SK-N-SH (cell line): Measurements from ENCODE around the gene RAB42. TPM values are rescaled to one million over a fixed set of nuclear protein-coding genes. Genes with fewer than 3 reads are reported as not detected.
"Not testable (repeated sequence)": the region's sequence is repeated elsewhere in the genome, so short reads cannot be mapped to it uniquely, and the experiment has no call there.

Source experiments
- CTCF ChIA-PET: fragments of 300-600, 350-600 bp; formaldehyde crosslinking; extraction: SDS; loops from one replicate; lab custom pipeline; 2021; lab: Yijun Ruan, JAX
- POLR2A ChIA-PET: fragments of 350-600 bp; sonication (Branson Sonifier 250); formaldehyde crosslinking; extraction: SDS; loops from one replicate; lab custom pipeline; 2020; ENCODE audit warnings: antibody characterized with exemption, inconsistent platforms; lab: Yijun Ruan, JAX
- DNase-seq: peaks from one replicate; pipeline ENCODE4 v3.0.0; 2012
- H2AFZ ChIP-seq: fragments of 200-600 bp; sonication (generic); 2 replicates; pipeline ENCODE4 v1.8.1; 2016; ENCODE audit warnings: antibody characterized with exemption, mild to moderate bottlenecking, low read depth
- H3F3A ChIP-seq: fragments of 200-600 bp; sonication (generic); replicated peaks from 2 replicates; pipeline ENCODE3; 2016; ENCODE audit warnings: antibody characterized with exemption, mild to moderate bottlenecking; ENCODE audit not compliant: insufficient read depth
- H3K27ac ChIP-seq, 2 experiments: fragments of 200-500 bp in 1 of 2; fragments of 200-600 bp in 1 of 2; sonication (Bioruptor generic) in 1 of 2; sonication (generic), shearing (Covaris generic) in 1 of 2; 2 replicates each; pipeline versions ENCODE4 v1.5.1 to v1.6.1; 2014 to 2016; ENCODE audit warnings: low read depth in 2 of 2, inconsistent platforms in 1 of 2, low read length in 1 of 2, mild to moderate bottlenecking in 1 of 2, mixed read lengths in 1 of 2
- H3K27me3 ChIP-seq: fragments of 200-600 bp; sonication (generic), shearing (Covaris generic); 2 replicates; pipeline ENCODE4 v1.6.1; 2016; ENCODE audit warnings: mixed run types; ENCODE audit not compliant: insufficient read depth
- H3K36me3 ChIP-seq, 2 experiments: fragments of 200-500 bp in 1 of 2; fragments of 200-600 bp in 1 of 2; sonication (Bioruptor generic) in 1 of 2; sonication (generic) in 1 of 2; replicated peaks in 1 of 2; 2 replicates each; pipeline versions ENCODE3 to v1.5.1; 2014 to 2016; ENCODE audit warnings: low read length in 1 of 2, mild to moderate bottlenecking in 1 of 2; ENCODE audit not compliant: insufficient read depth in 2 of 2, control insufficient read depth in 1 of 2
- H3K4me1 ChIP-seq, 2 experiments: fragments of 200-500 bp in 1 of 2; fragments of 200-600 bp in 1 of 2; sonication (Bioruptor generic) in 1 of 2; sonication (generic), shearing (Covaris generic) in 1 of 2; 2 replicates each; pipeline versions ENCODE4 v1.5.1 to v1.6.1; 2014 to 2016; ENCODE audit warnings: low read depth in 1 of 2, low read length in 1 of 2, mixed run types in 1 of 2; ENCODE audit not compliant: insufficient read depth in 2 of 2, control insufficient read depth in 1 of 2
- H3K4me2 ChIP-seq: fragments of 200-600 bp; sonication (generic), shearing (Covaris generic); 2 replicates; pipeline ENCODE4 v1.6.1; 2017; ENCODE audit warnings: mixed run types
- H3K4me3 ChIP-seq, 2 experiments: fragments of 200-500 bp in 1 of 2; fragments of 200-600 bp in 1 of 2; sonication (Bioruptor generic) in 1 of 2; sonication (generic), shearing (Covaris generic) in 1 of 2; 2 replicates each; pipeline versions ENCODE4 v1.5.1 to v1.8.1; 2014 to 2016; ENCODE audit warnings: low read depth in 2 of 2, inconsistent platforms in 1 of 2, low read length in 1 of 2, mild to moderate bottlenecking in 1 of 2, mixed read lengths in 1 of 2, moderate library complexity in 1 of 2
- H3K79me2 ChIP-seq: fragments of 200-600 bp; sonication (generic); 2 replicates; pipeline ENCODE4 v1.8.1; 2017; ENCODE audit warnings: mild to moderate bottlenecking; ENCODE audit not compliant: insufficient read depth
- H3K9ac ChIP-seq: fragments of 200-600 bp; sonication (generic); 2 replicates; pipeline ENCODE4 v1.6.1; 2017; ENCODE audit warnings: mixed run types
- H3K9me2 ChIP-seq: fragments of 200-600 bp; sonication (generic); 2 replicates; pipeline ENCODE4 v1.6.1; 2017; ENCODE audit warnings: mixed run types
- H3K9me3 ChIP-seq: fragments of 200-600 bp; sonication (generic); 2 replicates; pipeline ENCODE4 v1.6.1; 2017; ENCODE audit warnings: mixed run types, mild to moderate bottlenecking, moderate library complexity
- H4K20me1 ChIP-seq: fragments of 200-600 bp; sonication (generic); 2 replicates; pipeline ENCODE4 v1.6.1; 2017; ENCODE audit warnings: mild to moderate bottlenecking, mixed run types; ENCODE audit not compliant: insufficient read depth
- ELF1 ChIP-seq: IDR thresholded peaks from 2 replicates; pipeline ENCODE4 v1.4.0; 2012
- EP300 ChIP-seq, 2 experiments: IDR thresholded peaks; 2 replicates each; pipeline versions ENCODE4 v1.4.0 to v1.6.1; 2012; ENCODE audit warnings: borderline replicate concordance in 1 of 2, low read depth in 1 of 2, low read length in 1 of 2
- GATA2 ChIP-seq: sonication (generic); formaldehyde crosslinking; IDR thresholded peaks from 2 replicates; pipeline ENCODE4 v1.5.0; 2020; ENCODE audit warnings: mild to moderate bottlenecking, missing genetic modification reagents
- MEF2A ChIP-seq: IDR thresholded peaks from 2 replicates; pipeline ENCODE4 v1.4.0; 2012; ENCODE audit warnings: low read depth, borderline replicate concordance
- NFIC ChIP-seq: IDR thresholded peaks from 2 replicates; pipeline ENCODE4 v1.4.0; 2012; ENCODE audit warnings: borderline replicate concordance
- POLR2AphosphoS5 ChIP-seq: IDR thresholded peaks from 2 replicates; pipeline ENCODE4 v1.6.1; 2012; ENCODE audit warnings: low read depth, low read length
- RCOR1 ChIP-seq: fragments of 150-350 bp; IDR thresholded peaks from 2 replicates; pipeline ENCODE4 v1.6.1; 2017; ENCODE audit warnings: antibody characterized with exemption, low read length
- RFX5 ChIP-seq: IDR thresholded peaks from 2 replicates; pipeline ENCODE4 v1.6.1; 2012; ENCODE audit warnings: mild to moderate bottlenecking, improper control_type of control experiment, low read length
- SIN3A ChIP-seq: IDR thresholded peaks from 2 replicates; pipeline ENCODE4 v1.6.1; 2012; ENCODE audit warnings: low read depth, mild to moderate bottlenecking, low read length, moderate library complexity, borderline replicate concordance
- SMC3 ChIP-seq: IDR thresholded peaks from 2 replicates; pipeline ENCODE4 v1.6.1; 2012; ENCODE audit warnings: low read depth, low read length, improper control_type of control experiment
- TCF12 ChIP-seq: IDR thresholded peaks from 2 replicates; pipeline ENCODE4 v1.4.0; 2012
- TEAD4 ChIP-seq: IDR thresholded peaks from 2 replicates; pipeline ENCODE4 v1.4.0; 2012; ENCODE audit warnings: mild to moderate bottlenecking, borderline replicate concordance; ENCODE audit not compliant: insufficient read depth
- WGBS: methylation state at CpG from one replicate; pipeline ENCODE4 v1.1.6; 2017; ENCODE audit warnings: low lambda C conversion rate; 5-methylcytosine and 5-hydroxymethylcytosine counted together
- polyA plus RNA-seq, 3 experiments: library from polyadenylated mRNA; depleted of rRNA; stranded (reverse); fragments of >200 nt; gene quantifications; 2 replicates each; pipeline ENCODE4 v1.2.3, GENCODE V29; 2012
- TF ChIP-seq, protein P1 (sequence below): fragments of 150-350 bp; IDR thresholded peaks from 2 replicates; pipeline ENCODE4 v1.6.1; 2017; ENCODE audit warnings: antibody characterized with exemption, low read length, low read depth, borderline replicate concordance
- TF ChIP-seq, protein P2 (sequence below): fragments of 150-350 bp; IDR thresholded peaks from 2 replicates; pipeline ENCODE4 v1.6.1; 2016; ENCODE audit warnings: mild to moderate bottlenecking, low read depth, low read length
- TF ChIP-seq, protein P3 (sequence below): IDR thresholded peaks from 2 replicates; pipeline ENCODE4 v1.4.0; 2012; ENCODE audit warnings: low read depth
- TF ChIP-seq, protein P4 (sequence below): IDR thresholded peaks from 2 replicates; pipeline ENCODE4; 2012

Gene RAB42
- polyA plus RNA-seq, 1 of the 3 experiments (the other 2 are of a cell fraction): 4.6 TPM

DNA sequence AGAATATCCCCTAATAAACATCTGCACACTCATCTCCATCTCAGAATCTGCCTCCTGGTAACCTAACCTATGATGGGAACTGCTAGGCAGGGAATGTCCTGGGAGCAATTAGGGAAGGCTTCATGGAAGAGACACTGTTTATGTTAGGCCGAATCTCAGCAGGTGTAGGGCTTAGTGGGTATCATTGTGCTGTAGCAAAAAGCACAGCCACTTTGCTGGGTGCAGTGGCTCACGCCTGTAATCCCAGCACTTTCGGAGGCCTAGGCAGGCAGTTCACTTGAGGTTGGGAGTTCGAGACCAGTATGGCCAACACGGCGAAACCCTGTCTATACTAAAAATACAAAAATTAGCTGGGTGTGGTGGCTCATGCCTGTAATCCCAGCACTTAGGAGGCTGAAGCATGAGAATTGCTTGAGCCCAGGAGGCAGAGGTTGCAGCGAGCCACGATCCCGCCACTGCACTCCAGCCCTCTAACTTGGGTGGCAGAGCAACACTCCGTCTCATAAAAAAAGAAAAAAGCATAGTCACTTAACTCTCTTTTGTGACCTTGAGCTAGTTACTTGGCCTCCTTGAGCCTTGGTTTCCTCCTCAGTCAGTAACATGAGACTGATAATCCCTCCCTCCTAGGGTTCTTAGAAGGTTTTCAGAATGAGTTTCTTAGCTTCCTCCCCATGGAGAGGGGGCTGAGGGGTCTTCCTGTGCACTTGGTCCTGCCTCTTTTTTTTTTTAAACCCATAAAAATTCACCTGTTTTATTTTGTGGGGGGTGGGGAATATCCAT lies 3.5 kb downstream of the RAB42 start:
- ChIA-PET POLR2A (no interaction called here), CTCF (interaction anchor here (1.3 kb wide), 1 partner anchor 11 kb away, joined by 3 read pairs; no protein-coding TSS in a partner anchor)
- 94% methylated on average over 10 of the region's 10 CpGs for WGBS
- Histone ChIP-seq H3K79me2 (no peaks in the 10 kb centered on the region), H3K9me2 (no peaks in the 10 kb centered on the region), H3F3A (no peaks in the 10 kb centered on the region), H3K9ac (no peak overlapping the region), H3K9me3 (no peaks in the 10 kb centered on the region), H3K27ac (no peak overlapping the region), H3K27me3 (no peaks in the 10 kb centered on the region), H2AFZ (no peak overlapping the region), H3K4me1 (peaks cover 8 to 10% of the 10 kb centered on the region in 2 experiments; a peak in 2 of 4 replicates), H3K36me3 (no peaks in the 10 kb centered on the region), H3K4me3 (no peak overlapping the region), H3K4me2 (no peak overlapping the region), H4K20me1 (no peaks in the 10 kb centered on the region)
- TF ChIP-seq, protein P1, sequence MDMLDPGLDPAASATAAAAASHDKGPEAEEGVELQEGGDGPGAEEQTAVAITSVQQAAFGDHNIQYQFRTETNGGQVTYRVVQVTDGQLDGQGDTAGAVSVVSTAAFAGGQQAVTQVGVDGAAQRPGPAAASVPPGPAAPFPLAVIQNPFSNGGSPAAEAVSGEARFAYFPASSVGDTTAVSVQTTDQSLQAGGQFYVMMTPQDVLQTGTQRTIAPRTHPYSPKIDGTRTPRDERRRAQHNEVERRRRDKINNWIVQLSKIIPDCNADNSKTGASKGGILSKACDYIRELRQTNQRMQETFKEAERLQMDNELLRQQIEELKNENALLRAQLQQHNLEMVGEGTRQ: no peak
- TF ChIP-seq, protein P2, sequence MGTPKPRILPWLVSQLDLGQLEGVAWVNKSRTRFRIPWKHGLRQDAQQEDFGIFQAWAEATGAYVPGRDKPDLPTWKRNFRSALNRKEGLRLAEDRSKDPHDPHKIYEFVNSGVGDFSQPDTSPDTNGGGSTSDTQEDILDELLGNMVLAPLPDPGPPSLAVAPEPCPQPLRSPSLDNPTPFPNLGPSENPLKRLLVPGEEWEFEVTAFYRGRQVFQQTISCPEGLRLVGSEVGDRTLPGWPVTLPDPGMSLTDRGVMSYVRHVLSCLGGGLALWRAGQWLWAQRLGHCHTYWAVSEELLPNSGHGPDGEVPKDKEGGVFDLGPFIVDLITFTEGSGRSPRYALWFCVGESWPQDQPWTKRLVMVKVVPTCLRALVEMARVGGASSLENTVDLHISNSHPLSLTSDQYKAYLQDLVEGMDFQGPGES: no peak
- TF ChIP-seq RFX5: no peak
- TF ChIP-seq SMC3: no peak
- TF ChIP-seq ELF1: no peak
- TF ChIP-seq, protein P3, sequence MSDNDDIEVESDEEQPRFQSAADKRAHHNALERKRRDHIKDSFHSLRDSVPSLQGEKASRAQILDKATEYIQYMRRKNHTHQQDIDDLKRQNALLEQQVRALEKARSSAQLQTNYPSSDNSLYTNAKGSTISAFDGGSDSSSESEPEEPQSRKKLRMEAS: no peak
- no peak for DNase-seq

DNA sequence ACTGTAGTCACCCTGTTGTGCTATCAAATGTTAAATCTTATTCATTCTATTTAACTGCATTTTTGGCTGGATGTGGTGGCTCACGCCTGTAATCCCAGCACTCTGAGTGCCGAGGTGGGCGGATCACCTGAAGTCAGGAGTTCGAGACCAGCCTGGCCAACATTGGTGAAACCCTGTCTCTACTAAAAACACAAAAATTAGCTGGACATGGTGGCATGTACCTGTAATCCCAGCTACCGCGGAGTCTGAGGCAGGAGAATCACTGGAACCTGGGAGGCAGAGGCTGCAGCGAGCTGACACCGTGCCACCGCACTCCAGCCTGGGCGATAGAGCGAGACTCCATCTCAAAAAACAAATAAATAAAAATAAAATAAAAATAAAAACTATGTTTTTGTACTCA lies 4.2 kb downstream of the RAB42 start:
- H3K9me2 ChIP-seq, H3K27ac ChIP-seq, H2AFZ ChIP-seq, H3K9ac ChIP-seq, DNase-seq, H3K9me3 ChIP-seq, H3K36me3 ChIP-seq, H4K20me1 ChIP-seq, H3K27me3 ChIP-seq, H3K4me2 ChIP-seq, H3K79me2 ChIP-seq, H3F3A ChIP-seq, H3K4me1 ChIP-seq, H3K4me3 ChIP-seq: not testable (repeated sequence)
- ChIA-PET CTCF (interaction anchor here (0.7 to 1.3 kb wide), 3 partner anchors 11 to 122 kb away, joined by 3 read pairs; no protein-coding TSS in a partner anchor), POLR2A (interaction anchor here (0.6 to 1.2 kb wide), 2 partner anchors 15 to 17 kb away, joined by 4 read pairs; no protein-coding TSS in a partner anchor)
- 98% methylated on average over 11 of the region's 11 CpGs for WGBS

DNA sequence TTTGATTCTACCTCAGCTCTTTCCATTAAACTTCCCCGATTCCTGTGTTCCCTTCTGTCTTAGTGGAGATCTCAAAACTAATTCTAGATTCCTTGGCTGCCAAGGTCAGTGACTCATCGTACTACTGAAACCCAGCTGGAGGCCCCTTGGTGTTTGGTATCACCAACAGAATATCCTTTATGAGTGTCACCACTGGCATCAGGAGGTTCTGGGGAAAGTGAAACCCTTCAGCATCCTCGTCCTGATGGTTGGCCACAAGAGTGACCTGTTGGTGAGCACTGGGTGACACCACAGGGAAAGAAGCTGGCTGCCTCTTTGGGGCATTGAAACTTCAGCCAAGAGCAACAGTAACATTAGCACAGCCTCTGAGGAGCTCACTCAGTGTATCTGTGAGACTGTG lies 9.6 kb downstream of the RAB42 start:
- H3K9me3 ChIP-seq: no peaks in the 10 kb centered on the region
- peaks cover 0 to 13% of the 10 kb centered on the region in 2 experiments; a peak in 3 of 4 replicates for H3K4me1 ChIP-seq
- no peak overlapping the region for H2AFZ ChIP-seq
- no peaks in the 10 kb centered on the region for H3K79me2 ChIP-seq
- no peaks in the 10 kb centered on the region for H3K27me3 ChIP-seq
- peaks cover 32% of the 10 kb centered on the region for H3F3A ChIP-seq
- 14% methylated on average over 3 of the region's 3 CpGs for WGBS
- H3K4me3 ChIP-seq: peak overlapping the region in 1 of 2 experiments; percentile 25; a peak in 1 of 4 replicates
- CTCF ChIA-PET: interaction anchor here (1.4 to 6.4 kb wide), 11 partner anchors 10 to 353 kb away, joined by 3 to 48 read pairs (median 11); no protein-coding TSS in a partner anchor
- H3K9ac ChIP-seq: no peak overlapping the region
- H3K9me2 ChIP-seq: no peaks in the 10 kb centered on the region
- peak overlapping the region; percentile 71 for H3K4me2 ChIP-seq
- no peak for DNase-seq
- H4K20me1 ChIP-seq: peaks cover 4% of the 10 kb centered on the region; the same call in 1 of the 2 replicates
- H3K27ac ChIP-seq: peak overlapping the region in 1 of 2 experiments; percentile 69; a peak in 2 of 4 replicates
- H3K36me3 ChIP-seq: peaks cover 3 to 19% of the 10 kb centered on the region in 2 experiments
- POLR2A ChIA-PET: interaction anchor here (0.7 to 1.8 kb wide), 2 partner anchors 20 to 94 kb away, joined by 3 to 14 read pairs; no protein-coding TSS in a partner anchor
- TF ChIP-seq, protein P4, sequence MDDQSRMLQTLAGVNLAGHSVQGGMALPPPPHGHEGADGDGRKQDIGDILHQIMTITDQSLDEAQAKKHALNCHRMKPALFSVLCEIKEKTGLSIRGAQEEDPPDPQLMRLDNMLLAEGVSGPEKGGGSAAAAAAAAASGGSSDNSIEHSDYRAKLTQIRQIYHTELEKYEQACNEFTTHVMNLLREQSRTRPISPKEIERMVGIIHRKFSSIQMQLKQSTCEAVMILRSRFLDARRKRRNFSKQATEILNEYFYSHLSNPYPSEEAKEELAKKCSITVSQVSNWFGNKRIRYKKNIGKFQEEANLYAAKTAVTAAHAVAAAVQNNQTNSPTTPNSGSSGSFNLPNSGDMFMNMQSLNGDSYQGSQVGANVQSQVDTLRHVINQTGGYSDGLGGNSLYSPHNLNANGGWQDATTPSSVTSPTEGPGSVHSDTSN: peak; percentile 78
- TF ChIP-seq, protein P1: no peak
- TF ChIP-seq NFIC (peak; percentile 79), TCF12 (peak; percentile 91), SIN3A (peak; percentile 81; the same call in 1 of the 2 replicates), TEAD4 (peak; percentile 68; the same call in 1 of the 2 replicates), GATA2 (CRISPR knock-in tag) (no peak), MEF2A (peak; percentile 27; the same call in 1 of the 2 replicates), RCOR1 (no peak), POLR2AphosphoS5 (peak; percentile 53; the same call in 1 of the 2 replicates), EP300 (IDR thresholded peaks at IDR 0.05; ENCODE audit: borderline replicate concordance in 1 of 2, low read depth in 1 of 2, low read length in 1 of 2) (peak in 1 of 2 experiments; percentile 60; a peak in 1 of 4 replicates)
